Activated CD4-positive, alpha-beta memory T cell treated with anti-CD3 and anti-CD28 coated beads, Interleukin-2, amount 10 ng/mL, durations not matched to agents 7 days and 5 days (primary cell): ENCODE measurements around the gene DPP10. TPM values are rescaled to one million over a fixed set of nuclear protein-coding genes. Genes with fewer than 3 reads are reported as not detected.

ENCODE experiments used
- CTCF ChIA-PET: fragments of 350-600 bp; sonication (Branson Sonifier 250); formaldehyde crosslinking; loops from one replicate; lab custom pipeline; 2021; ENCODE audit warnings: antibody characterized with exemption, inconsistent platforms; lab: Charles Lee
- POLR2A ChIA-PET: fragments of 350-600 bp; sonication (Branson Sonifier 250); formaldehyde crosslinking; loops from one replicate; lab custom pipeline; 2021; ENCODE audit warnings: antibody characterized with exemption; lab: Charles Lee
- DNase-seq: peaks from one replicate; pipeline ENCODE4 v3.0.0-alpha.2; 2020
- H3K27ac Mint-ChIP-seq: one replicate; pipeline ENCODE4 v1.8.0; 2021; ENCODE audit warnings: mild to moderate bottlenecking, mixed read lengths
- H3K27me3 Mint-ChIP-seq: one replicate; pipeline ENCODE4 v1.8.0; 2021; ENCODE audit warnings: mixed read lengths
- H3K36me3 Mint-ChIP-seq: one replicate; pipeline ENCODE4 v1.8.0; 2021; ENCODE audit warnings: low read depth, mixed read lengths
- H3K4me1 Mint-ChIP-seq: one replicate; pipeline ENCODE4 v1.8.0; 2021; ENCODE audit warnings: mixed read lengths
- H3K4me3 Mint-ChIP-seq: one replicate; pipeline ENCODE4 v1.8.0; 2021; ENCODE audit warnings: mild to moderate bottlenecking, mixed read lengths
- H3K9me3 Mint-ChIP-seq: one replicate; pipeline ENCODE4 v1.8.0; 2021; ENCODE audit warnings: mixed read lengths
- total RNA-seq, 2 experiments: library from RNA; stranded (reverse); gene quantifications; one replicate each; pipeline ENCODE4 v1.2.3, GENCODE V29; 2021

DPP10 gene
- total RNA-seq, 2 experiments from 2014 or later, result not detected

- H3K9me3 Mint-ChIP-seq, result peaks cover 6% of the 10 kb centered on the region
- no peak overlapping the region for H3K27ac Mint-ChIP-seq
- H3K27me3 Mint-ChIP-seq, result no peaks in the 10 kb centered on the region
- H3K4me1 Mint-ChIP-seq, result no peaks in the 10 kb centered on the region
- ChIA-PET CTCF (no interaction called here), POLR2A (no interaction called here)
- H3K36me3 Mint-ChIP-seq, result no peaks in the 10 kb centered on the region
- DNase-seq, result no peak
- no peak overlapping the region for H3K4me3 Mint-ChIP-seq
These were observed 1438.1 kb downstream of the DPP10 start for GRCh38 chr2:115880558-115880957.

GRCh38 chr2:115887209-115887776, 1444.9 kb downstream of the DPP10 start:
- Mint-ChIP-seq H3K36me3 (no peaks in the 10 kb centered on the region), H3K4me3 (no peak overlapping the region), H3K4me1 (no peaks in the 10 kb centered on the region), H3K27me3 (no peaks in the 10 kb centered on the region), H3K9me3 (peaks cover 28% of the 10 kb centered on the region), H3K27ac (no peak overlapping the region)
- ChIA-PET POLR2A (no interaction called here), CTCF (no interaction called here)
- DNase-seq, result no peak
